ENCODE data around the gene MANSC1.

MANSC1 gene

GRCh38 chr12:12331896-12332295 lies 18.1 kb downstream of the MANSC1 start:
- Histone ChIP-seq H3K27ac (replicated peaks) (no peak overlapping the region), H3K27me3 (ENCODE audit: insufficient read depth, poor library complexity, severe bottlenecking) (no peaks in the 10 kb centered on the region), H3K4me3 (replicated peaks; ENCODE audit: insufficient read depth, low read length) (no peak overlapping the region)
- DNase-seq (ENCODE audit: low read depth in 1 of 2, low spot score in 1 of 2): no peak
- no peak for TF ChIP-seq GABPA (IDR thresholded peaks at IDR 0.05; ENCODE audit: low read depth)
- TF ChIP-seq POLR2AphosphoS5 (IDR thresholded peaks at IDR 0.05; ENCODE audit: low read depth): no peak

- TF ChIP-seq GABPA (IDR thresholded peaks at IDR 0.05; ENCODE audit: low read depth) (no peak), REST (IDR thresholded peaks at IDR 0.05; ENCODE audit: insufficient replicate concordance, low read depth) (no peak), SPI1 (IDR thresholded peaks at IDR 0.05; ENCODE audit: borderline replicate concordance, low read depth) (no peak), CTCF (IDR thresholded peaks at IDR 0.05; ENCODE audit: insufficient read depth, low read length) (no peak), POLR2AphosphoS5 (IDR thresholded peaks at IDR 0.05; ENCODE audit: low read depth) (no peak)
- Histone ChIP-seq H3K27me3 (ENCODE audit: insufficient read depth, poor library complexity, severe bottlenecking) (no peaks in the 10 kb centered on the region), H3K4me3 (replicated peaks; ENCODE audit: insufficient read depth, low read length) (no peak overlapping the region), H3K27ac (replicated peaks) (no peak overlapping the region)
- DNase-seq (ENCODE audit: low read depth in 1 of 2, low spot score in 1 of 2): no peak
Measured at GRCh38 chr12:12331244-12331771, 18.7 kb downstream of the MANSC1 start.

- peak; percentile 36 to 73 for DNase-seq (ENCODE audit: low read depth in 1 of 2, low spot score in 1 of 2)
- Histone ChIP-seq H3K4me3 (replicated peaks; ENCODE audit: insufficient read depth, low read length) (no peak overlapping the region), H3K27ac (replicated peaks) (no peak overlapping the region), H3K27me3 (ENCODE audit: insufficient read depth, poor library complexity, severe bottlenecking) (no peaks in the 10 kb centered on the region)
- TF ChIP-seq SPI1 (IDR thresholded peaks at IDR 0.05; ENCODE audit: borderline replicate concordance, low read depth) (peak; percentile 6; the same call in 1 of the 2 replicates), GABPA (IDR thresholded peaks at IDR 0.05; ENCODE audit: low read depth) (no peak), REST (IDR thresholded peaks at IDR 0.05; ENCODE audit: insufficient replicate concordance, low read depth) (no peak), POLR2AphosphoS5 (IDR thresholded peaks at IDR 0.05; ENCODE audit: low read depth) (no peak), CTCF (IDR thresholded peaks at IDR 0.05; ENCODE audit: insufficient read depth, low read length) (peak; percentile 48)
Measured at GRCh38 chr12:12327802-12328201, 22.2 kb downstream of the MANSC1 start.

- H3K27me3 ChIP-seq (ENCODE audit: insufficient read depth, poor library complexity, severe bottlenecking): no peaks in the 10 kb centered on the region
- TF ChIP-seq GABPA (IDR thresholded peaks at IDR 0.05; ENCODE audit: low read depth) (no peak), CTCF (IDR thresholded peaks at IDR 0.05; ENCODE audit: insufficient read depth, low read length) (no peak), REST (IDR thresholded peaks at IDR 0.05; ENCODE audit: insufficient replicate concordance, low read depth) (no peak), POLR2AphosphoS5 (IDR thresholded peaks at IDR 0.05; ENCODE audit: low read depth) (no peak), SPI1 (IDR thresholded peaks at IDR 0.05; ENCODE audit: borderline replicate concordance, low read depth) (no peak)
- H3K27ac ChIP-seq (replicated peaks): no peak overlapping the region
- H3K4me3 ChIP-seq (replicated peaks; ENCODE audit: insufficient read depth, low read length): no peak overlapping the region
- DNase-seq (ENCODE audit: low read depth in 1 of 2, low spot score in 1 of 2): no peak
Measured at GRCh38 chr12:12326262-12326661, 23.8 kb downstream of the MANSC1 start.
